ENCODE results near the gene PLB1. TPM values are rescaled to one million over a fixed set of nuclear protein-coding genes. Genes with fewer than 3 reads are reported as not detected.
A peak's percentile ranks its signal among the peaks of the same experiment; 100 is the strongest.

The PLB1 gene
- polyA plus RNA-seq, 2 of the 4 experiments (the other 2 are of a cell fraction), result 0.26 to 1.4 TPM

- no peak overlapping the region for H3K4me3 ChIP-seq
- peak overlapping the region; percentile 39 for H3K4me2 ChIP-seq
- peak in 1 of 2 experiments; percentile 68 for DNase-seq (ENCODE audit: low read depth in 1 of 2, low spot score in 1 of 2)
- peaks cover 14% of the 10 kb centered on the region; the same call in 2 of the 3 replicates for H3K4me1 ChIP-seq
- ChIA-PET CTCF (interaction anchor here (0.7 kb wide), 2 partner anchors 27 to 40 kb away, joined by 3 read pairs; no protein-coding TSS in a partner anchor), POLR2A (interaction anchor here (1.0 kb wide), 1 partner anchor 118 kb away, joined by 4 read pairs; the partner anchor contains the start of gene PPP1CB)
- 29% methylated on average over 5 of the region's 5 CpGs for WGBS (ENCODE audit: missing lambda C conversion rate)
- ATAC-seq, result peak; percentile 76 to 91; a peak in 5 of 6 replicates
- no peaks in the 10 kb centered on the region for H3K9me3 ChIP-seq
- no peak for TF ChIP-seq NPAS2 (CRISPR knock-in tag; IDR thresholded peaks at IDR 0.05; ENCODE audit: borderline replicate concordance)
- TF ChIP-seq FOSL2 (IDR thresholded peaks at IDR 0.05), result no peak
- TF ChIP-seq FOSL2 (CRISPR knock-in tag; IDR thresholded peaks at IDR 0.05), result 0 out of 2 replicates have a peak, but pooled peaks have one; percentile 21
- H3K27ac ChIP-seq, result peak overlapping the region; percentile 47 to 62; a peak in 4 of 6 replicates
- FAIRE-seq, result no peak
These were observed 137.9 kb downstream of the PLB1 start for GRCh38 chr2:28633746-28634145.

- ChIA-PET CTCF (interaction anchor here (0.9 to 2.4 kb wide), 4 partner anchors 10 to 68 kb away, joined by 3 to 10 read pairs (median 8); no protein-coding TSS in a partner anchor), POLR2A (no interaction called here)
These were observed 139.3 kb downstream of the PLB1 start for GRCh38 chr2:28635191-28635611.

GRCh38 chr2:28636491-28636890 is 140.6 kb downstream of the PLB1 start:
- TF ChIP-seq HES2 (IDR thresholded peaks at IDR 0.05), result no peak
- no peak for TF ChIP-seq ZNF302 (CRISPR knock-in tag; IDR thresholded peaks at IDR 0.05)
- no peak for TF ChIP-seq FOSL2 (IDR thresholded peaks at IDR 0.05)
- no peak for TF ChIP-seq FOSL2 (CRISPR knock-in tag; IDR thresholded peaks at IDR 0.05)
- no peak for TF ChIP-seq HOXB5 (CRISPR knock-in tag; IDR thresholded peaks at IDR 0.05)
- TF ChIP-seq PBX3 (IDR thresholded peaks at IDR 0.05), result no peak
- TF ChIP-seq RAD21 (conservative IDR thresholded peaks at IDR 0.05 in 1 of 2, IDR thresholded peaks at IDR 0.05 in 1 of 2), result no peak
- no peak for TF ChIP-seq JUNB (IDR thresholded peaks at IDR 0.05)
- no peak for TF ChIP-seq HOXA7 (CRISPR knock-in tag; IDR thresholded peaks at IDR 0.05)
- no peak for TF ChIP-seq ZC3H11A (IDR thresholded peaks at IDR 0.05)
- TF ChIP-seq BHLHE40 (IDR thresholded peaks at IDR 0.05; ENCODE audit: low read depth, low read length), result no peak
- no peak for TF ChIP-seq TFCP2L1 (CRISPR knock-in tag; IDR thresholded peaks at IDR 0.05)
- TF ChIP-seq CBX2 (IDR thresholded peaks at IDR 0.05; ENCODE audit: borderline replicate concordance, low read depth), result no peak
- no peak for TF ChIP-seq NFE2L2 (conservative IDR thresholded peaks at IDR 0.05; ENCODE audit: low read length)
- no peak for TF ChIP-seq GATA3 (IDR thresholded peaks at IDR 0.05; ENCODE audit: borderline replicate concordance)
- no peak overlapping the region for H3K4me2 ChIP-seq
- FAIRE-seq (no peak), ATAC-seq (no peak), DNase-seq (ENCODE audit: low read depth in 1 of 2, low spot score in 1 of 2) (no peak)
- ChIA-PET POLR2A (no interaction called here), CTCF (interaction anchor here (0.7 to 2.4 kb wide), 3 partner anchors 15 to 101 kb away, joined by 3 to 10 read pairs (median 3); no protein-coding TSS in a partner anchor)
- H3K27ac ChIP-seq, result no peak overlapping the region; a peak in 1 of 6 replicates
- no peak overlapping the region for H3K4me3 ChIP-seq
- H3K4me1 ChIP-seq, result peaks cover 14% of the 10 kb centered on the region; the same call in 2 of the 3 replicates
- H3K9me3 ChIP-seq, result no peaks in the 10 kb centered on the region
- 89% methylated on average over 2 of the region's 2 CpGs for WGBS (ENCODE audit: missing lambda C conversion rate)

More at GRCh38 chr2:28635191-28635611, 139.3 kb downstream of the PLB1 start:
- H3K4me2 ChIP-seq, result no peak overlapping the region; the same call in 2 of the 3 replicates
- DNase-seq (ENCODE audit: low read depth in 1 of 2, low spot score in 1 of 2), result no peak
- no peak for TF ChIP-seq RAD21 (conservative IDR thresholded peaks at IDR 0.05 in 1 of 2, IDR thresholded peaks at IDR 0.05 in 1 of 2)
- peaks cover 14% of the 10 kb centered on the region; the same call in 2 of the 3 replicates for H3K4me1 ChIP-seq
- WGBS (ENCODE audit: missing lambda C conversion rate), result 66% methylated on average over 2 of the region's 2 CpGs
- H3K4me3 ChIP-seq, result no peak overlapping the region
- H3K9me3 ChIP-seq, result no peaks in the 10 kb centered on the region
- peak overlapping the region in 1 of 2 experiments; percentile 62; a peak in 1 of 6 replicates for H3K27ac ChIP-seq
- FAIRE-seq, result no peak
- no peak for ATAC-seq

- DNase-seq (ENCODE audit: low read depth in 1 of 2, low spot score in 1 of 2), result no peak
- no peak for ATAC-seq
- POLR2A ChIA-PET, result no interaction called here
- TF ChIP-seq JUN (IDR thresholded peaks at IDR 0.05) (no peak), HOXB13 (CRISPR knock-in tag; IDR thresholded peaks at IDR 0.05; ENCODE audit: low read depth) (no peak), ZFP36 (IDR thresholded peaks at IDR 0.05; ENCODE audit: borderline replicate concordance, partially characterized antibody) (no peak), PBX3 (IDR thresholded peaks at IDR 0.05) (no peak), ATOH8 (CRISPR knock-in tag; IDR thresholded peaks at IDR 0.05; ENCODE audit: low read depth) (no peak), CBX2 (IDR thresholded peaks at IDR 0.05; ENCODE audit: borderline replicate concordance, low read depth) (no peak), HDAC2 (IDR thresholded peaks at IDR 0.05) (no peak), HES2 (IDR thresholded peaks at IDR 0.05) (no peak), CHD2 (IDR thresholded peaks at IDR 0.05; ENCODE audit: low read length, partially characterized antibody) (no peak), EHMT2 (IDR thresholded peaks at IDR 0.05; ENCODE audit: low read depth) (no peak), HOXB5 (CRISPR knock-in tag; IDR thresholded peaks at IDR 0.05) (no peak), BHLHE40 (IDR thresholded peaks at IDR 0.05; ENCODE audit: low read depth, low read length) (no peak), NPAS2 (CRISPR knock-in tag; IDR thresholded peaks at IDR 0.05; ENCODE audit: borderline replicate concordance) (no peak)
- peaks cover 14% of the 10 kb centered on the region; the same call in 2 of the 3 replicates for H3K4me1 ChIP-seq
- CTCF ChIA-PET, result interaction anchor here (0.6 to 2.4 kb wide), 4 partner anchors 13 to 849 kb away, joined by 3 to 10 read pairs (median 5); no protein-coding TSS in a partner anchor
- H3K4me3 ChIP-seq, result no peak overlapping the region
- 84% methylated on average over 12 of the region's 12 CpGs for WGBS (ENCODE audit: missing lambda C conversion rate)
- H3K9me3 ChIP-seq, result no peaks in the 10 kb centered on the region
- H3K4me2 ChIP-seq, result no peak overlapping the region
- H3K27ac ChIP-seq, result no peak overlapping the region
- FAIRE-seq, result no peak
These were observed 141.5 kb downstream of the PLB1 start for GRCh38 chr2:28637066-28638047.

All from A549 (cell line).